Stimulated activated CD8-positive, alpha-beta memory T cell treated with anti-CD3 and anti-CD28 coated beads, Interleukin-7, amount 100 ng/mL, for 48 hours (primary cell): ENCODE data around the gene RAB11FIP5.

Experiments used
- DNase-seq, 2 donors: peaks; one replicate each; pipeline ENCODE4 v3.0.0-alpha.2; 2020; ENCODE audit warnings: low read depth in 1 of 2; ENCODE audit errors: extremely low read depth in 1 of 2

RAB11FIP5 gene

DNA sequence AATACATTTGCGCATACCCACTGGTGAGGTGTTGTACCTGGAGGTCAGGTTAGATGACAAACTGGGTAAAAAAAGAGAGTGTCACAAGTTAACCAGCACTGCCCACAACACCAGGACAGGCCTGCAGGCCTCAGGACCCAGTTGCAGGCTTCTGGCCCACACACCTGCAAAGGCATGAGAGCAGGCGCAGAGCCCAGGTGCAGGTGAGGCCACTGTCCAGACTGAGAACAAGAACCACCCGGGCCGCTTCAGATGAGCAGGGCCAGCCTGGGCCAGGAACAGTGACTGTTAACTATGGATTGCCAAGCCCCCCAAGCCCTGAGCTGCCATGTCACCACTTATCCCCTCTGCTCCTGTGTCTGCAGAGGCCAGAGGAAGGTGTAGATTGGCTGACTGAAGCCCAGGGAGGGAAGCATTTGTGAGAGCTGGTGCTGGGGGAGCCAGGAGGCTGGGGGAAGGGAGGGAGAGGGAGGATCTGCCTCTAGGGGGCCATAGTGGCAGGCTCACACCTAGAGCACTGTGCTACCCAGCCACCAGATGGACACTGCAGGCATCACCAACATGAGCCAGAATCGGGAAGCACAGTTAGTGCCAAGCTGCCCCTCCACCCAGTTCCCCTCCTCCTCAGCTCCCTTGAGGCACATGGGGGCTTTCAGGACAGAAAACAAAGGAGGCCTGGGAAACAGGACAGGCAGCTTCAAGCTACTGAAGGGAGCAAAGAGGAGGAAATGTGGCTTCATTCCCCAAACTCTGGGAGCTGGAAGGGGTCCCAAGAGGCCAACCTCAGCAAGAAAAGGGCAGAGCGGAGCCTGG, 76.6 kb downstream of the RAB11FIP5 start:
- no peak for DNase-seq

- DNase-seq, result no peak
Measured at GRCh38 chr2:73034661-73035375, 77.9 kb downstream of the RAB11FIP5 start.

- DNase-seq, result no peak
Measured at GRCh38 chr2:73033766-73034381, 78.9 kb downstream of the RAB11FIP5 start.

GRCh38 chr2:73033142-73033765, 79.5 kb downstream of the RAB11FIP5 start:
- DNase-seq, result no peak

GRCh38 chr2:73032702-73033097, 80.0 kb downstream of the RAB11FIP5 start:
- no peak for DNase-seq

DNA sequence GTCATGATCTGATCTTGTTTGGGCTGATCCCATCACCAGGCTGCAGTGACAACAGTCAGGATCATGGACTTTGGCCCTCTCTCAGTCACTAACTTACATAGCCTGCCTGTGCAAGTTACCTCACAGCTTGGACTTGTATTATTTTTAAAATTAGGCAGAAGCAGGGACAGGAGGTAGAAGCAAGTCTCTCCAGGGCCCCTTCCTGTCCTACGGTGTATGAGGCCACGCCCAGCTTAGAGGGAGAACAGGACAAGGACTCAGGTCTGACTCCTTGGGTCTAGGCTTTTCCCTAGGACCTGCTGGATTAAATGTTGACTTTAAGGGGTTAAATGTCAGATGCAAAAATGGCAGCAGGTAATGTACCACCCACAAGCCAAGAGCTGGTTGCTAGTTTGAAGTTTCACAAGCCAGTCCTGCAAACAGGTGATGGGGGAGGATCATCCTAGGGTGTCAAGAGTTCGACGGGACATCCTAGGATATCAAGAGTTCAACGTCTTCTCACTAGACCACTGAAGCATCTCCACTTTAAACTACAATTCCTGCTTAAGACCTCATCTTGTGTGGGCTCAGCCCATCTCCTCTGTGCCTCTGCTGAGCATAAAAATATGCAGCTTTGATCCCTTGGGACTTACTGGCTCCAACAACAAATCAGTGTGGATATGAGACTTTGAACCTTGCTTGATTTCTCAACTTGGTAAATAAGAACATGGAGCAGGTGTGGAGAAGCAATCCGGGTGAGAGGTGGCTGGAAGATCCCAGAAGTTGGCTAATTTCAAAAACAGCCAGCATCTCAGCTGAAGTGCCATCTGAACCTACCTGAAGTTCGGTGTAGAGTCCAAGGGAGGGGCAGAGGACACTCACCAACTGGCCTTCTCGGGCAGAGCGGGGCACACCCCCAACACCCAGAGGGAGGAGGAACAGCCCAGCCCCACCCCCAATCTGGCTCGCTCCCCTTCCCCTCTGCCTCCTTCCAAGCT, 80.7 kb downstream of the RAB11FIP5 start:
- no peak for DNase-seq

DNA sequence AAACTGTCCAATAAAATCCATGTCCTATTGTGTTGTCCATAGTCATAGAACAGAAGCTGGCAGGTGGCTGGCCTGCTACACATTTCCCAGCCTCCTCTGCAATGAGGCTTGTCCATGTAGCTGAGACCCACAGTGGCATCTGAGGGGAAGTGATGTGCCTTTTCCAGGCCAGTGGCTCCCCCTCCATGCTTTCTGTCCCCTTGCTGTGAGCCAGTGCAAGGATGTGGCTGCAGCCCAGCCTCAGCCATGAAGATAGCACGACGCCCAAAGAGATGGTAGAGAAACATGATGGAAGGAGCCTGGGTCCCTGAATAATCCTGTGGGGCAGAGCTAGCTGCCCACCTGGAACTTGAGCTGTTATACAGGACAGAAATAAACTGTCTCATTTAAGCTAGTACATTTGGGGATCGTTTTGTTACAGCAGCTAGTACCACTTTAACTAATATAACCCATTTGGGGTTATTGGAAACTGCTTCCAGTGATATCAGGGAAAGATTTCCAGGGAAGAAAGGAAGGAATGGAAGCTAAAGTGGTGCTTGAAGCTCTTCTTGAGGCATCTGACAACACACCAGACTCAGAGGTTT, 81.6 kb downstream of the RAB11FIP5 start:
- no peak for DNase-seq

- no peak for DNase-seq
Measured at GRCh38 chr2:73028841-73029240, 83.9 kb downstream of the RAB11FIP5 start.

DNA sequence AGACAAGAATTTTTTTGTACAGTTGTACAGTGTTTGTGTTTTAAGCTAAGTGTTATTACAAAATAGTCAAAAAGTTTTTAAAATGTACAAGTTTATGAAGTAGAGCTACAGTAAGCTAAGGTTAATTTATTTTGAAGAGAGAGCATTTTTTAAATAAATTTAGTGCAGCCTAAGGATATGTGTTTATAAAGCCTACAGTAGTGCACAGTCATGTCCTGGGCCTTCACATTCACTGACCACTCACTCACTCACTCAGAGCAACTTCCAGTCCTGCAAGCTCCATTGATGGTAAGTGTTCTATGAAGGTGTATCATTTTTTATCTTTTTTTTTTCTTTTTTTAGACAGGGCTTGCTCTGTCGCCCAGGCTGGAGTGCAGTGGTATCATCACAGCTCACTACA, 85.4 kb downstream of the RAB11FIP5 start:
- DNase-seq, result no peak

DNA sequence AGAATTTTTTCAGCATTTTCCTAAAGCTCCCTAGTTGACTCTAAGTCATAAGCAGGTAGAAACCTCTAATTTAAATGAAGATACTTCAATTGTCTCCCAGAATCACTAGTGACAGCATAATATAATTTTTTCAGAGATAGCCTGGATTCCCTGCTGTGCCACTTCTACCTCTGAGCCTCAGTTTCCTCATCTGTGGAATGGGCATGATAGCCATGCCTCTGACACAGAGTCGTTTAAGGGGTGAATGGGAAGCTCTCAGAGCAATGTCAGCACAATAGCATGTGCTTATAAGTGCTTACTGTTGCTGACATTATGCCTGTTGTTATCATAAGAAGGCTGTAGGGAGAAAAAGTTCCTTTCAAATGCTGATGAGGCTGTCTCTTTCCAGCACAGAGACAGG, 89.3 kb downstream of the RAB11FIP5 start:
- no peak for DNase-seq
